ENCODE data around the gene GPR33.

GRCh38 chr14:31527087-31527486 lies 39.2 kb upstream of the GPR33 start:
- TF ChIP-seq CHD1 (IDR thresholded peaks at IDR 0.05; ENCODE audit: low read depth, low read length) (no peak), SP1 (IDR thresholded peaks at IDR 0.05; ENCODE audit: low read depth, low read length) (no peak), EZH2 (IDR thresholded peaks at IDR 0.05; ENCODE audit: low read depth, low read length, severe bottlenecking) (no peak), RFX5 (IDR thresholded peaks at IDR 0.05; ENCODE audit: borderline replicate concordance, low read depth, low read length) (no peak), RAD21 (IDR thresholded peaks at IDR 0.05 in 1 of 2, conservative IDR thresholded peaks at IDR 0.05 in 1 of 2; ENCODE audit: low read depth in 2 of 2, low read length in 2 of 2) (no peak), YY1 (IDR thresholded peaks at IDR 0.05; ENCODE audit: low read depth, low read length) (no peak), POLR2AphosphoS5 (IDR thresholded peaks at IDR 0.05; ENCODE audit: low read depth, low read length) (no peak), TAF7 (optimal IDR thresholded peaks at IDR 0.05; ENCODE audit: borderline replicate concordance, low read depth, low read length) (no peak), SRF (IDR thresholded peaks at IDR 0.05; ENCODE audit: low read depth, low read length) (no peak), RXRA (IDR thresholded peaks at IDR 0.05; ENCODE audit: insufficient read depth, low read depth, low read length) (no peak), POLR2A (IDR thresholded peaks at IDR 0.05; ENCODE audit: control extremely low read depth in 1 of 2, low read depth in 2 of 2, low read length in 2 of 2) (no peak)
- TF ChIP-seq, protein P1, sequence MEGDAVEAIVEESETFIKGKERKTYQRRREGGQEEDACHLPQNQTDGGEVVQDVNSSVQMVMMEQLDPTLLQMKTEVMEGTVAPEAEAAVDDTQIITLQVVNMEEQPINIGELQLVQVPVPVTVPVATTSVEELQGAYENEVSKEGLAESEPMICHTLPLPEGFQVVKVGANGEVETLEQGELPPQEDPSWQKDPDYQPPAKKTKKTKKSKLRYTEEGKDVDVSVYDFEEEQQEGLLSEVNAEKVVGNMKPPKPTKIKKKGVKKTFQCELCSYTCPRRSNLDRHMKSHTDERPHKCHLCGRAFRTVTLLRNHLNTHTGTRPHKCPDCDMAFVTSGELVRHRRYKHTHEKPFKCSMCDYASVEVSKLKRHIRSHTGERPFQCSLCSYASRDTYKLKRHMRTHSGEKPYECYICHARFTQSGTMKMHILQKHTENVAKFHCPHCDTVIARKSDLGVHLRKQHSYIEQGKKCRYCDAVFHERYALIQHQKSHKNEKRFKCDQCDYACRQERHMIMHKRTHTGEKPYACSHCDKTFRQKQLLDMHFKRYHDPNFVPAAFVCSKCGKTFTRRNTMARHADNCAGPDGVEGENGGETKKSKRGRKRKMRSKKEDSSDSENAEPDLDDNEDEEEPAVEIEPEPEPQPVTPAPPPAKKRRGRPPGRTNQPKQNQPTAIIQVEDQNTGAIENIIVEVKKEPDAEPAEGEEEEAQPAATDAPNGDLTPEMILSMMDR (IDR thresholded peaks at IDR 0.05; ENCODE audit: control extremely low read depth in 1 of 3, insufficient read depth in 1 of 3, low read depth in 1 of 3, low read length in 3 of 3), result no peak
- TF ChIP-seq, protein P2, sequence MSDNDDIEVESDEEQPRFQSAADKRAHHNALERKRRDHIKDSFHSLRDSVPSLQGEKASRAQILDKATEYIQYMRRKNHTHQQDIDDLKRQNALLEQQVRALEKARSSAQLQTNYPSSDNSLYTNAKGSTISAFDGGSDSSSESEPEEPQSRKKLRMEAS (IDR thresholded peaks at IDR 0.05), result no peak

Measured in H1 (cell line).